Calu3 (cell line): ENCODE results near the gene FREY1. TPM values are rescaled to one million over a fixed set of nuclear protein-coding genes. Genes with fewer than 3 reads are reported as not detected.

Source experiments
- BruUV-seq: library from RNA; stranded (reverse); fragments of 400-500 nt; replicated peaks from 2 replicates; lab custom pipeline; 2021; lab: Mats Ljungman, UMichigan
- CTCF ChIA-PET: fragments of 300-600 bp; sonication (Branson Sonifier 250); formaldehyde crosslinking; loops from one replicate; lab custom pipeline; 2022; ENCODE audit warnings: antibody characterized with exemption; lab: Charles Lee
- DNase-seq: peaks from one replicate; pipeline ENCODE4 v3.0.0; 2022
- H3K27ac Mint-ChIP-seq: one replicate; pipeline ENCODE4 v1.8.0; 2022; ENCODE audit warnings: mixed read lengths; ENCODE audit not compliant: unreplicated experiment
- H3K27me3 Mint-ChIP-seq: one replicate; pipeline ENCODE4 v1.8.0; 2022; ENCODE audit warnings: mixed read lengths; ENCODE audit not compliant: unreplicated experiment
- H3K36me3 Mint-ChIP-seq: one replicate; pipeline ENCODE4 v1.8.0; 2022; ENCODE audit warnings: mild to moderate bottlenecking, moderate library complexity, mixed read lengths; ENCODE audit not compliant: insufficient read depth, unreplicated experiment
- H3K4me1 Mint-ChIP-seq: one replicate; pipeline ENCODE4 v1.8.0; 2022; ENCODE audit warnings: mild to moderate bottlenecking, low read depth, mixed read lengths; ENCODE audit not compliant: unreplicated experiment
- H3K4me3 Mint-ChIP-seq: one replicate; pipeline ENCODE4 v1.8.0; 2022; ENCODE audit warnings: mild to moderate bottlenecking, low read depth, moderate library complexity, mixed read lengths; ENCODE audit not compliant: unreplicated experiment
- H3K9me3 Mint-ChIP-seq: one replicate; pipeline ENCODE4 v1.8.0; 2022; ENCODE audit warnings: low read depth, mixed read lengths; ENCODE audit not compliant: unreplicated experiment
- CTCF ChIP-seq: fragments of 200-600 bp; IDR thresholded peaks from one replicate; pipeline ENCODE4 v1.8.0; 2022; ENCODE audit warnings: antibody characterized with exemption; ENCODE audit not compliant: unreplicated experiment
- intact Hi-C: fragments of 100-400 bp; cut with micrococcal nuclease; formaldehyde crosslinking; loops from one replicate; pipeline ENCODE4 v1.10.0; 2022; ENCODE audit not compliant: unreplicated experiment
- total RNA-seq: library from RNA; stranded (reverse); gene quantifications from 2 replicates; pipeline ENCODE4 v1.2.3, GENCODE V29; 2022

The FREY1 gene
- total RNA-seq, 1 experiment from 2014 or later: 0.99 TPM

- Mint-ChIP-seq H3K27me3 (no peaks in the 10 kb centered on the region), H3K36me3 (no peaks in the 10 kb centered on the region), H3K27ac (no peak overlapping the region), H3K4me3 (no peak overlapping the region), H3K9me3 (no peaks in the 10 kb centered on the region), H3K4me1 (no peaks in the 10 kb centered on the region)
- no TSS peak for BruUV-seq
- no peak for TF ChIP-seq CTCF
- intact Hi-C loops: no loop called here
- no peak for DNase-seq
- CTCF ChIA-PET: no interaction called here
Measured at GRCh38 chr11:45877845-45878244, 29.2 kb downstream of the FREY1 start.

GRCh38 chr11:45877221-45877620, 29.9 kb downstream of the FREY1 start:
- no peak for DNase-seq
- intact Hi-C loops: no loop called here
- H3K36me3 Mint-ChIP-seq: no peaks in the 10 kb centered on the region
- H3K27ac Mint-ChIP-seq: no peak overlapping the region
- H3K9me3 Mint-ChIP-seq: no peaks in the 10 kb centered on the region
- TF ChIP-seq CTCF: no peak
- H3K27me3 Mint-ChIP-seq: no peaks in the 10 kb centered on the region
- CTCF ChIA-PET: no interaction called here
- no peaks in the 10 kb centered on the region for H3K4me1 Mint-ChIP-seq
- no TSS peak for BruUV-seq
- no peak overlapping the region for H3K4me3 Mint-ChIP-seq

GRCh38 chr11:45876401-45876800, 30.7 kb downstream of the FREY1 start:
- BruUV-seq: no TSS peak
- H3K36me3 Mint-ChIP-seq: no peaks in the 10 kb centered on the region
- no peak for TF ChIP-seq CTCF
- intact Hi-C loops: no loop called here
- no peaks in the 10 kb centered on the region for H3K27me3 Mint-ChIP-seq
- CTCF ChIA-PET: interaction anchor here (0.7 kb wide), 1 partner anchor 16 kb away, joined by 3 read pairs; no protein-coding TSS in a partner anchor
- no peak overlapping the region for H3K4me3 Mint-ChIP-seq
- H3K9me3 Mint-ChIP-seq: no peaks in the 10 kb centered on the region
- no peak for DNase-seq
- H3K4me1 Mint-ChIP-seq: no peaks in the 10 kb centered on the region
- no peak overlapping the region for H3K27ac Mint-ChIP-seq

GRCh38 chr11:45872651-45873356, 34.3 kb downstream of the FREY1 start:
- CTCF ChIA-PET: interaction anchor here (0.9 to 2.4 kb wide), 3 partner anchors 26 to 134 kb away, joined by 3 to 13 read pairs (median 6); no protein-coding TSS in a partner anchor
- Mint-ChIP-seq H3K27ac (no peak overlapping the region), H3K4me3 (no peak overlapping the region), H3K9me3 (no peaks in the 10 kb centered on the region), H3K36me3 (no peaks in the 10 kb centered on the region), H3K27me3 (no peaks in the 10 kb centered on the region), H3K4me1 (no peaks in the 10 kb centered on the region)
- BruUV-seq: no TSS peak
- TF ChIP-seq CTCF: peak; percentile 59
- peak; percentile 60 for DNase-seq
- intact Hi-C loops: loop anchor here (1.0 kb wide), 1 partner anchor 133 kb away; no protein-coding TSS in a partner anchor
